GM12878 (cell line): ENCODE measurements around the gene ZSWIM7. TPM values are rescaled to one million over a fixed set of nuclear protein-coding genes. Genes with fewer than 3 reads are reported as not detected.

ENCODE experiments used
- ATAC-seq: fragments of 200-7000 bp; cut with Tn5 transposase; 3 replicates; pipeline ENCODE4 v1.9.1; 2020; ENCODE audit warnings: mild to moderate bottlenecking, moderate library complexity
- BruUV-seq: library from RNA; stranded (reverse); fragments of 400-500 nt; replicated peaks from 2 replicates; lab custom pipeline; 2021; lab: Mats Ljungman, UMichigan
- CTCF ChIA-PET: fragments of 300-600 bp; sonication (Branson Sonifier 250); formaldehyde crosslinking; extraction: SDS; loops from one replicate; lab custom pipeline; 2021; ENCODE audit warnings: inconsistent platforms; lab: Yijun Ruan, JAX
- POLR2A ChIA-PET: fragments of 350-600 bp; formaldehyde crosslinking; extraction: SDS; loops from one replicate; lab custom pipeline; 2021; ENCODE audit warnings: inconsistent platforms; lab: Charles Lee
- RAD21 ChIA-PET: fragments of 300-600 bp; sonication (Branson Sonifier 250); formaldehyde crosslinking; loops from one replicate; lab custom pipeline; 2023; ENCODE audit warnings: antibody characterized with exemption; ENCODE audit not compliant: unreplicated experiment; lab: Charles Lee
- SMC1A ChIA-PET: fragments of 300-600 bp; sonication (Branson Sonifier 250); formaldehyde crosslinking; loops from one replicate; lab custom pipeline; 2023; ENCODE audit not compliant: unreplicated experiment, uncharacterized antibody; lab: Charles Lee
- DNase-seq: peaks from one replicate; pipeline ENCODE4 v3.0.0-alpha.2; 2011; ENCODE audit warnings: low read depth, low spot score
- FAIRE-seq: peaks from 3 replicates; lab custom pipeline; 2011; peaks lifted over from hg19 to GRCh38; lab: Jason Lieb, UNC
- H2AFZ ChIP-seq: 2 replicates; pipeline ENCODE4 v1.6.0; 2011; ENCODE audit warnings: low read depth, low read length, control low read depth; ENCODE audit not compliant: control insufficient read depth
- H3K27ac ChIP-seq: 2 replicates; pipeline ENCODE4 v1.5.1; 2011; ENCODE audit warnings: control low read depth; ENCODE audit not compliant: control insufficient read depth, insufficient read depth
- H3K27me3 ChIP-seq, 2 experiments: replicated peaks in 1 of 2; 2 replicates each; pipeline versions ENCODE4 v1.6.0 to v1.6.1; 2011; ENCODE audit warnings: low read length in 1 of 2; ENCODE audit not compliant: control insufficient read depth in 2 of 2, insufficient read depth in 2 of 2
- H3K36me3 ChIP-seq, 2 experiments: 2 replicates each; pipeline ENCODE4 v1.5.1; 2011; ENCODE audit warnings: low read length in 1 of 2; ENCODE audit not compliant: control insufficient read depth in 2 of 2, insufficient read depth in 2 of 2
- H3K4me1 ChIP-seq: 2 replicates; pipeline ENCODE4 v1.6.1; 2011; ENCODE audit warnings: mild to moderate bottlenecking, low read length, moderate library complexity, mixed read lengths; ENCODE audit not compliant: control insufficient read depth, insufficient read depth
- H3K4me2 ChIP-seq: 2 replicates; pipeline ENCODE4 v1.6.0; 2011; ENCODE audit warnings: control low read depth; ENCODE audit not compliant: control insufficient read depth, insufficient read depth
- H3K4me3 ChIP-seq: fragments of 200-600 bp; sonication (generic); 2 replicates; pipeline ENCODE4 v1.5.1; 2016
- H3K79me2 ChIP-seq: 2 replicates; pipeline ENCODE4 v1.6.0; 2011; ENCODE audit warnings: low read length; ENCODE audit not compliant: control insufficient read depth, insufficient read depth
- H3K9ac ChIP-seq: 2 replicates; pipeline ENCODE4 v1.8.0; 2011; ENCODE audit warnings: low read length, control low read depth, mixed read lengths; ENCODE audit not compliant: control insufficient read depth, insufficient read depth
- H3K9me3 ChIP-seq: replicated peaks from 3 replicates; pipeline ENCODE4 v1.5.1; 2011; ENCODE audit warnings: mild to moderate bottlenecking, low read length; ENCODE audit not compliant: control insufficient read depth, insufficient read depth
- H4K20me1 ChIP-seq: 2 replicates; pipeline ENCODE4 v1.6.0; 2011; ENCODE audit not compliant: control insufficient read depth, insufficient read depth
- DPF2 ChIP-seq: fragments of 450-650 bp; IDR thresholded peaks from 2 replicates; pipeline ENCODE4 v1.6.1; 2017; ENCODE audit warnings: mild to moderate bottlenecking
- E2F8 ChIP-seq: fragments of 450-650 bp; IDR thresholded peaks from 2 replicates; pipeline ENCODE4 v1.6.1; 2018; ENCODE audit warnings: mild to moderate bottlenecking, low read depth, moderate library complexity; ENCODE audit not compliant: partially characterized antibody
- FOS ChIP-seq: IDR thresholded peaks from 3 replicates; pipeline ENCODE4 v1.6.1; 2011; ENCODE audit warnings: borderline replicate concordance; ENCODE audit not compliant: insufficient read length; ENCODE audit errors: extremely low read depth
- JUNB ChIP-seq: IDR thresholded peaks from 2 replicates; pipeline ENCODE4 v1.6.1; 2016; ENCODE audit warnings: antibody characterized with exemption, mild to moderate bottlenecking
- MAX ChIP-seq: IDR thresholded peaks from 2 replicates; pipeline ENCODE4 v1.6.1; 2012; ENCODE audit warnings: low read depth, low read length, improper control_type of control experiment
- MEF2A ChIP-seq: IDR thresholded peaks from 2 replicates; pipeline ENCODE4 v1.6.1; 2011; ENCODE audit warnings: low read depth, mild to moderate bottlenecking, low read length, moderate library complexity; ENCODE audit not compliant: insufficient read depth
- SIN3A ChIP-seq: IDR thresholded peaks from 2 replicates; pipeline ENCODE4 v1.6.1; 2012; ENCODE audit warnings: low read depth, low read length, improper control_type of control experiment
- ZBTB11 ChIP-seq: fragments of 450-650 bp; formaldehyde crosslinking; IDR thresholded peaks from 2 replicates; pipeline ENCODE4 v1.5.0; 2022; ENCODE audit warnings: mild to moderate bottlenecking, missing genetic modification characterization
- ZNF207 ChIP-seq: fragments of 450-650 bp; IDR thresholded peaks from 2 replicates; pipeline ENCODE4 v1.6.1; 2014; ENCODE audit warnings: antibody characterized with exemption, mild to moderate bottlenecking, borderline replicate concordance
- ZNF384 ChIP-seq: IDR thresholded peaks from 2 replicates; pipeline ENCODE4 v1.6.1; 2012; ENCODE audit warnings: low read depth, mild to moderate bottlenecking, low read length, improper control_type of control experiment, borderline replicate concordance
- WGBS: methylation state at CpG from one replicate; pipeline ENCODE4 v1.1.6; 2016; ENCODE audit warnings: low lambda C conversion rate; ENCODE audit not compliant: insufficient replicate concordance, insufficient coverage; ENCODE audit errors: missing lambda C conversion rate; 5-methylcytosine and 5-hydroxymethylcytosine counted together
- in situ Hi-C: fragments of 300-500 bp; cut with MboI; formaldehyde crosslinking; loops from 9 replicates; pipeline ENCODE4 v1.14.3; 2018; ENCODE audit warnings: mixed read lengths
- intact Hi-C: fragments of 100-400 bp; cut with micrococcal nuclease; formaldehyde crosslinking; loops from one replicate; pipeline ENCODE4 v1.14.2; 2022; ENCODE audit not compliant: unreplicated experiment
- polyA plus RNA-seq, 11 experiments: library from polyadenylated mRNA; depleted of rRNA in 4 of 11; unstranded in 6 of 11; stranded (reverse) in 5 of 11; fragments of >200 nt; fragmentation: Nextera tagmentation in 4 of 11; fragmentation: Illumina TruSeq in 1 of 11; extraction: Ambion mirVana in 4 of 11; extraction: Trizol in 1 of 11; gene quantifications; 1 replicate in 1 of 11; 2 replicates in 10 of 11; pipeline versions ENCODE4 v1.2.1 to v1.2.3, GENCODE V29; 2011 to 2016; ENCODE audit warnings: inconsistent platforms in 2 of 11, missing spikeins in 2 of 11, low read depth in 1 of 11
- total RNA-seq, 4 experiments: library from RNA; depleted of rRNA in 3 of 4; stranded (reverse); fragments of >200 nt in 3 of 4; fragmentation: Illumina TruSeq in 1 of 4; extraction: Trizol in 1 of 4; gene quantifications; 2 replicates each; pipeline versions ENCODE4 v1.2.1 to v1.2.3, GENCODE V29; 2013 to 2021

ZSWIM7 gene
- total and polyA plus RNA-seq, 10 of the 15 experiments (the other 5 are each of a cell fraction or from before 2014, with no cell fraction given) = 7.0 to 26.6 (median 9.9) TPM

DNA sequence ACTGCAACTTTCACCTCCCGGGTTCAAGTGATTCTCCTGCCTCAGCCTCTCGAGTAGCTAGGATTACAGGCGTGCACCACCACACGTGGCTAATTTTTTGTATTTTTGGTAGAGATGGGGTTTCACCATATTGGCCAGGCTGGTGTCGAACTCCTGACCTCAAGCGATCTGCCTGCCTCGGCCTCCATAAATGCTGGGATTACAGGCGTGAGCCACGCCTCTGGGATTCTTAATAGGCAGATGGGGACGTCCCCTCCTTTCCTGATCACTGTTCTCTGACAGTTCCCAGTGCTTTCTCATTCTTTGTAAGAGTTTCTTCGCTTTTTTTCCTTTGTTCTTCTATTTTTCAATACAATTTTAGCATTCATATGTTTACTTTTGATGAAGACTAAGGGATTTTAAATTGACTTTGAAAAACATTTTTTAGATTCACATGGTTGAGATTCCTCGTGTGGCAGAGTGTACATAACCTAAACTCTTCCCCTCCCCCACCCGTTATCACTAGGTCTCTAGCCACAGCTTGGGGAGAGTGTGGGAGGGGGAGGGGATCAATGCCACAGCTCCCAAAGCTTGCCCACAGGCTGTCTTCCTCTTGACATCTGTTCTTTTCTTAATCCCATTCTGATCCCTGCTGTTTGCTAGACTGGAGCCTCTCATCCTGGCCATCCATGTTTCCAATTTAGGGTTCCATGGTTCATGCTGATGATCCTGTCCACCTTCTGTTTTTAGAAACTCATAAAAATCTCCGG lies 43.5 kb downstream of the ZSWIM7 start:
- Histone ChIP-seq H3K79me2 (no peaks in the 10 kb centered on the region), H2AFZ (no peak overlapping the region), H3K9me3 (no peaks in the 10 kb centered on the region), H3K4me1 (peaks cover 16% of the 10 kb centered on the region), H3K27ac (no peak overlapping the region), H3K4me3 (no peak overlapping the region), H3K9ac (no peak overlapping the region), H3K36me3 (no peaks in the 10 kb centered on the region), H3K27me3 (peaks cover 0 to 3% of the 10 kb centered on the region in 2 experiments; a peak in 2 of 4 replicates), H3K4me2 (no peak overlapping the region), H4K20me1 (no peaks in the 10 kb centered on the region)
- intact Hi-C loops (no loop called here), in situ Hi-C loops (no loop called here)
- ChIA-PET RAD21 (interaction anchor here (0.7 kb wide), 1 partner anchor 13 kb away, joined by 3 read pairs; no protein-coding TSS in a partner anchor), CTCF (no interaction called here), SMC1A (no interaction called here), POLR2A (no interaction called here)
- no peak for ATAC-seq
- TF ChIP-seq ZBTB11 (CRISPR knock-in tag) = no peak
- no peak for TF ChIP-seq SIN3A
- TF ChIP-seq ZNF207 = no peak
- TF ChIP-seq E2F8 = no peak
- TF ChIP-seq MEF2A = no peak
- no peak for TF ChIP-seq DPF2
- no peak for TF ChIP-seq JUNB
- no peak for TF ChIP-seq ZNF384
- TF ChIP-seq FOS = no peak
- TF ChIP-seq MAX = no peak
- DNase-seq = no peak
- 42% methylated on average over 14 of the region's 14 CpGs for WGBS
- FAIRE-seq = no peak
- no TSS peak for BruUV-seq
